K562 (cell line): ENCODE measurements around the gene TMEM184B. TPM values are rescaled to one million over a fixed set of nuclear protein-coding genes. Genes with fewer than 3 reads are reported as not detected.

Source experiments
- ATAC-seq: fragments of 200-7000 bp; cut with Tn5 transposase; 3 replicates; pipeline ENCODE4 v1.9.1; 2020; ENCODE audit warnings: moderate library complexity
- BruUV-seq: library from RNA; stranded (reverse); fragments of 400-500 nt; replicated peaks from 2 replicates; lab custom pipeline; 2021; lab: Mats Ljungman, UMichigan
- CTCF ChIA-PET: fragments of 300-600 bp; formaldehyde crosslinking; extraction: SDS; loops from one replicate; lab custom pipeline; 2021; ENCODE audit warnings: low intra/inter-chr PET ratio; lab: Yijun Ruan, JAX
- POLR2A ChIA-PET: fragments of 300-600, 350-650 bp; sonication (Branson Sonifier 250); formaldehyde crosslinking; extraction: SDS; loops from one replicate; lab custom pipeline; 2021; ENCODE audit warnings: antibody characterized with exemption, inconsistent platforms; lab: Yijun Ruan, JAX
- DNase-seq, 4 experiments: peaks; one replicate each; pipeline versions ENCODE4 v3.0.0 to v3.0.0-alpha.2; 2011 to 2018; ENCODE audit warnings: low spot score in 3 of 4, mixed read lengths in 3 of 4; ENCODE audit errors: extremely low read depth in 1 of 4
- FAIRE-seq: peaks from 2 replicates; lab custom pipeline; 2011; peaks lifted over from hg19 to GRCh38; lab: Jason Lieb, UNC
- H2AFZ ChIP-seq: 2 replicates; pipeline ENCODE4 v1.6.0; 2011; ENCODE audit warnings: low read depth, low read length, control low read depth, inconsistent platforms
- H3K27ac ChIP-seq: fragments of 200-600 bp; 3 replicates; pipeline ENCODE4 v1.8.0; 2011; ENCODE audit warnings: low read depth, mild to moderate bottlenecking, control low read depth, inconsistent platforms, low read length, moderate library complexity, mixed read lengths; ENCODE audit errors: extremely low read depth
- H3K27me3 ChIP-seq, 2 experiments: fragments of 300-600 bp in 1 of 2; 2 replicates in 1 of 2; 3 replicates in 1 of 2; pipeline versions ENCODE4 v1.6.0 to v1.8.0; 2011; ENCODE audit warnings: inconsistent platforms in 2 of 2, low read length in 2 of 2, mild to moderate bottlenecking in 1 of 2, mixed read lengths in 1 of 2, moderate library complexity in 1 of 2; ENCODE audit not compliant: control insufficient read depth in 2 of 2, insufficient read depth in 2 of 2
- H3K36me3 ChIP-seq: fragments of 300-600 bp; 3 replicates; pipeline ENCODE4 v1.8.0; 2011; ENCODE audit warnings: mild to moderate bottlenecking, low read length, inconsistent platforms; ENCODE audit not compliant: control insufficient read depth, insufficient read depth
- H3K4me1 ChIP-seq, 2 experiments: fragments of 200-600 bp in 1 of 2; replicated peaks in 1 of 2; 2 replicates in 1 of 2; 3 replicates in 1 of 2; pipeline versions ENCODE4 v1.5.1 to v1.8.0; 2011; ENCODE audit warnings: inconsistent platforms in 2 of 2, low read length in 2 of 2, mild to moderate bottlenecking in 1 of 2, mixed read lengths in 1 of 2, moderate library complexity in 1 of 2; ENCODE audit not compliant: control insufficient read depth in 2 of 2, insufficient read depth in 2 of 2
- H3K4me2 ChIP-seq: 2 replicates; pipeline ENCODE4 v1.6.1; 2011; ENCODE audit warnings: low read length, control low read depth, inconsistent platforms, mixed read lengths; ENCODE audit not compliant: insufficient read depth
- H3K4me3 ChIP-seq: fragments of 200-600 bp; sonication (generic), shearing (Covaris generic); 2 replicates; pipeline ENCODE4 v1.5.1; 2016; ENCODE audit warnings: control low read depth, inconsistent platforms
- H3K79me2 ChIP-seq: fragments of 200-600 bp; 3 replicates; pipeline ENCODE4 v1.8.0; 2011; ENCODE audit warnings: low read length, inconsistent platforms; ENCODE audit not compliant: control insufficient read depth, insufficient read depth
- H3K9ac ChIP-seq, 2 experiments: 2 replicates each; pipeline versions ENCODE4 v1.6.0 to v1.6.1; 2011; ENCODE audit warnings: low read depth in 2 of 2, low read length in 2 of 2, control low read depth in 1 of 2, inconsistent platforms in 1 of 2, mild to moderate bottlenecking in 1 of 2, mixed read lengths in 1 of 2; ENCODE audit not compliant: insufficient read depth in 1 of 2
- H3K9me1 ChIP-seq: one replicate; pipeline ENCODE4 v1.6.0; 2011; ENCODE audit warnings: inconsistent platforms, mild to moderate bottlenecking, low read length, moderate library complexity; ENCODE audit not compliant: control insufficient read depth, insufficient read depth
- H3K9me3 ChIP-seq: replicated peaks from 2 replicates; pipeline ENCODE4 v1.5.1; 2011; ENCODE audit warnings: low read depth, low read length, inconsistent platforms; ENCODE audit not compliant: control insufficient read depth, insufficient read depth
- H4K20me1 ChIP-seq: replicated peaks from 2 replicates; pipeline ENCODE4 v1.6.1; 2011; ENCODE audit warnings: low read length, inconsistent platforms, mixed read lengths; ENCODE audit not compliant: control insufficient read depth, insufficient read depth
- CBFA2T2 ChIP-seq: fragments of 450-650 bp; conservative IDR thresholded peaks from 2 replicates; pipeline ENCODE4 v1.6.1; 2017; ENCODE audit warnings: mild to moderate bottlenecking
- CHD1 ChIP-seq: fragments of 200-600 bp; sonication (generic); IDR thresholded peaks from one replicate; pipeline ENCODE4 v1.6.1; 2012; ENCODE audit warnings: mild to moderate bottlenecking, moderate library complexity, low read length, inconsistent platforms
- CREB1 ChIP-seq, 2 experiments: sonication (generic) in 1 of 2; formaldehyde crosslinking in 1 of 2; IDR thresholded peaks; 2 replicates each; pipeline versions ENCODE4 v1.6.1 to v1.8.0; 2012 to 2022; ENCODE audit warnings: inconsistent platforms in 1 of 2, mild to moderate bottlenecking in 1 of 2, missing genetic modification reagents in 1 of 2, moderate library complexity in 1 of 2
- NR2C2 ChIP-seq, 2 experiments: fragments of 200-800 bp in 1 of 2; sonication (Bioruptor generic) in 1 of 2; sonication (generic) in 1 of 2; formaldehyde crosslinking in 1 of 2; IDR thresholded peaks; 2 replicates each; pipeline versions ENCODE4 v1.6.1 to v1.8.0; 2016 to 2022; ENCODE audit warnings: mild to moderate bottlenecking in 1 of 2, missing compliant biosample characterization in 1 of 2, missing genetic modification characterization in 1 of 2, missing genetic modification reagents in 1 of 2
- PRMT5 ChIP-seq: sonication (generic); formaldehyde crosslinking; IDR thresholded peaks from 2 replicates; pipeline ENCODE4 v1.5.0; 2020; ENCODE audit warnings: missing genetic modification reagents
- SMARCB1 ChIP-seq: IDR thresholded peaks from 2 replicates; pipeline ENCODE4 v1.6.1; 2011; ENCODE audit warnings: improper control_type of control experiment, low read depth; ENCODE audit not compliant: insufficient read length
- SNRNP70 ChIP-seq: fragments of 200-400 bp; formaldehyde crosslinking; optimal IDR thresholded peaks from 2 replicates; pipeline ENCODE3; 2017; ENCODE audit warnings: low read depth, low read length
- TAL1 ChIP-seq: fragments of 450-650 bp; IDR thresholded peaks from 2 replicates; pipeline ENCODE4 v1.6.1; 2016; ENCODE audit warnings: mild to moderate bottlenecking
- TBP ChIP-seq: optimal IDR thresholded peaks from 2 replicates; pipeline ENCODE3; 2011; ENCODE audit warnings: low read depth, low read length, improper control_type of control experiment
- TCF3 ChIP-seq: sonication (generic); formaldehyde crosslinking; IDR thresholded peaks from 2 replicates; pipeline ENCODE4 v1.4.0; 2020; ENCODE audit warnings: mild to moderate bottlenecking, missing genetic modification reagents
- ZFPM2 ChIP-seq: fragments of 250-450 bp; sonication (Bioruptor Pico); IDR thresholded peaks from 2 replicates; pipeline ENCODE4 v1.5.1; 2022; ENCODE audit warnings: mild to moderate bottlenecking
- ZKSCAN1 ChIP-seq: fragments of 150-350 bp; IDR thresholded peaks from 2 replicates; pipeline ENCODE4 v1.6.1; 2016; ENCODE audit warnings: low read depth, low read length
- ZNF184 ChIP-seq: sonication (generic); formaldehyde crosslinking; IDR thresholded peaks from 2 replicates; pipeline ENCODE4 v1.5.0; 2020; ENCODE audit warnings: missing genetic modification reagents
- ZNF586 ChIP-seq: fragments of 450-650 bp; formaldehyde crosslinking; conservative IDR thresholded peaks from 2 replicates; pipeline ENCODE4 v1.4.0; 2020; ENCODE audit warnings: mild to moderate bottlenecking, moderate library complexity
- ZNF589 ChIP-seq: fragments of 200-800 bp; sonication (Bioruptor generic); IDR thresholded peaks from 2 replicates; pipeline ENCODE4 v1.6.1; 2016; ENCODE audit warnings: low read depth, missing genetic modification characterization, missing compliant biosample characterization
- WGBS: fragments of 100-300 bp; shearing (Covaris generic); methylation state at CpG from one replicate; pipeline ENCODE4 v1.1.6; 2016; ENCODE audit warnings: low coverage, mixed read lengths; ENCODE audit not compliant: insufficient coverage; ENCODE audit errors: missing lambda C conversion rate; 5-methylcytosine and 5-hydroxymethylcytosine counted together
- in situ Hi-C: fragments of 300-500 bp; cut with MboI; formaldehyde crosslinking; loops from 4 replicates; pipeline ENCODE4 v1.15.0; 2018; ENCODE audit warnings: inconsistent platforms, mixed read lengths
- intact Hi-C: fragments of 100-400 bp; cut with micrococcal nuclease; formaldehyde crosslinking; loops from 2 replicates; pipeline ENCODE4 v1.14.2; 2022
- polyA plus RNA-seq, 8 experiments: library from polyadenylated mRNA; depleted of rRNA in 4 of 8; stranded (reverse) in 5 of 8; unstranded in 3 of 8; fragments of >200 nt; fragmentation: Nextera tagmentation in 2 of 8; fragmentation: Illumina TruSeq in 1 of 8; extraction: Ambion mirVana in 2 of 8; extraction: Trizol in 1 of 8; gene quantifications; 2 replicates each; pipeline versions ENCODE4 v1.2.1 to v1.2.3, GENCODE V29; 2011 to 2014; ENCODE audit warnings: inconsistent platforms in 1 of 8, missing spikeins in 1 of 8
- total RNA-seq, 7 experiments: library from RNA; depleted of rRNA in 6 of 7; stranded (reverse); fragments of >200 nt in 6 of 7; fragmentation: Illumina TruSeq in 2 of 7; extraction: Trizol in 2 of 7; gene quantifications; 2 replicates each; pipeline versions ENCODE4 v1.2.1 to v1.2.3, GENCODE V29; 2011 to 2021; ENCODE audit warnings: low replicate concordance in 1 of 7
- TF ChIP-seq, protein P1 (sequence below): fragments of 450-650 bp; formaldehyde crosslinking; conservative IDR thresholded peaks from 2 replicates; pipeline ENCODE4 v1.4.0; 2022; ENCODE audit warnings: mild to moderate bottlenecking, missing genetic modification characterization
- TF ChIP-seq, protein P2 (sequence below), 3 experiments: fragments of 200-800 bp in 1 of 3; sonication (Bioruptor generic) in 1 of 3; sonication (generic) in 1 of 3; formaldehyde crosslinking in 1 of 3; IDR thresholded peaks; 2 replicates each; pipeline versions ENCODE4 v1.6.1 to v1.8.0; 2016 to 2022; ENCODE audit warnings: mild to moderate bottlenecking in 2 of 3, missing compliant biosample characterization in 2 of 3, missing genetic modification characterization in 2 of 3, missing genetic modification reagents in 1 of 3
- TF ChIP-seq, protein P3 (sequence below): fragments of 250-450 bp; sonication (Bioruptor Pico); IDR thresholded peaks from 2 replicates; pipeline ENCODE4 v1.5.0; 2020; ENCODE audit warnings: mild to moderate bottlenecking
- TF ChIP-seq, protein P4 (sequence below): sonication (generic); formaldehyde crosslinking; IDR thresholded peaks from 2 replicates; pipeline ENCODE4 v1.8.1; 2023; ENCODE audit warnings: mild to moderate bottlenecking, missing genetic modification reagents, moderate library complexity

Gene TMEM184B
- total and polyA plus RNA-seq, 9 of the 15 experiments (the other 6 are each of a cell fraction or from before 2014, with no cell fraction given): 0.31 to 25.1 (median 6.2) TPM

DNA sequence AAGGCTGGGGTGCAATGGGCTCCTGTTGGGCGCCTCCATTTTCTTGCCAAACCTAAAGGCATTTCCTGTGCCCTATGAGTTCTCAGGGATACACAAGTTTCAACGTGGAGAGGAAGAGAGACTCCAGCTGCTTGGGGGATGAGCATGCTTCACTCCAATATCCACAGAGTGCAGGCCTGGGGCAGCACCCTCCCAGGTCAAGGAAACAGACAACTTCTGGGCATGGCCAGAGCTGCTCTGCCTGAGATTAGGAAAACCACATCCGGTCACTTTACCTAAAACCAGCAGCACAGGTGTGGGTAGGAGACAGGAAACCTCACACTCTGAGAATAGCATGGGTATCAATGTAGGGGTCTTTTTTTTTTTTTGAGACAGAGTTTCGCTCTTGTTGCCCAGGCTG is 28.7 kb downstream of the TMEM184B start:
- no peak overlapping the region for H2AFZ ChIP-seq
- no peak overlapping the region for H3K9ac ChIP-seq
- 0 out of 2 replicates have a peak, but pooled peaks cover 7% of the 10 kb centered on the region for H4K20me1 ChIP-seq
- peaks cover 3 to 10% of the 10 kb centered on the region in 2 experiments; a peak in 3 of 5 replicates for H3K4me1 ChIP-seq
- no peaks in the 10 kb centered on the region for H3K27me3 ChIP-seq
- peak in 1 of 4 experiments; percentile 15 for DNase-seq
- no peaks in the 10 kb centered on the region for H3K9me1 ChIP-seq
- no peak for FAIRE-seq
- no TSS peak for BruUV-seq
- H3K27ac ChIP-seq: no peak overlapping the region
- ChIA-PET CTCF (no interaction called here), POLR2A (no interaction called here)
- no peak overlapping the region for H3K4me2 ChIP-seq
- H3K79me2 ChIP-seq: no peaks in the 10 kb centered on the region
- intact Hi-C loops: no loop called here
- ATAC-seq: no peak
- H3K36me3 ChIP-seq: peaks cover 22% of the 10 kb centered on the region; the same call in 2 of the 3 replicates
- 50% methylated on average over 2 of the region's 4 CpGs for WGBS
- H3K9me3 ChIP-seq: no peaks in the 10 kb centered on the region
- in situ Hi-C loops: no loop called here
- H3K4me3 ChIP-seq: no peak overlapping the region
- no peak for TF ChIP-seq ZNF586 (CRISPR knock-in tag)
- no peak for TF ChIP-seq ZKSCAN1
- TF ChIP-seq CREB1 (IDR thresholded peaks at IDR 0.05): no peak
- no peak for TF ChIP-seq CREB1 (CRISPR knock-in tag; IDR thresholded peaks at IDR 0.05)
- TF ChIP-seq ZNF184 (CRISPR knock-in tag): no peak
- TF ChIP-seq TAL1: 0 out of 2 replicates have a peak, but pooled peaks have one; percentile 5
- TF ChIP-seq CBFA2T2: peak; percentile 18; the same call in 1 of the 2 replicates
- TF ChIP-seq CHD1: no peak
- TF ChIP-seq, protein P1, sequence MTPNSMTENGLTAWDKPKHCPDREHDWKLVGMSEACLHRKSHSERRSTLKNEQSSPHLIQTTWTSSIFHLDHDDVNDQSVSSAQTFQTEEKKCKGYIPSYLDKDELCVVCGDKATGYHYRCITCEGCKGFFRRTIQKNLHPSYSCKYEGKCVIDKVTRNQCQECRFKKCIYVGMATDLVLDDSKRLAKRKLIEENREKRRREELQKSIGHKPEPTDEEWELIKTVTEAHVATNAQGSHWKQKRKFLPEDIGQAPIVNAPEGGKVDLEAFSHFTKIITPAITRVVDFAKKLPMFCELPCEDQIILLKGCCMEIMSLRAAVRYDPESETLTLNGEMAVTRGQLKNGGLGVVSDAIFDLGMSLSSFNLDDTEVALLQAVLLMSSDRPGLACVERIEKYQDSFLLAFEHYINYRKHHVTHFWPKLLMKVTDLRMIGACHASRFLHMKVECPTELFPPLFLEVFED: no peak
- TF ChIP-seq NR2C2 (CRISPR knock-in tag; IDR thresholded peaks at IDR 0.05): no peak
- TF ChIP-seq NR2C2 (tag; IDR thresholded peaks at IDR 0.05): no peak
- TF ChIP-seq, protein P2, sequence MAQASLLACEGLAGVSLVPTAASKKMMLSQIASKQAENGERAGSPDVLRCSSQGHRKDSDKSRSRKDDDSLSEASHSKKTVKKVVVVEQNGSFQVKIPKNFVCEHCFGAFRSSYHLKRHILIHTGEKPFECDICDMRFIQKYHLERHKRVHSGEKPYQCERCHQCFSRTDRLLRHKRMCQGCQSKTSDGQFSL (CRISPR knock-in tag; IDR thresholded peaks at IDR 0.05): no peak
- TF ChIP-seq, protein P2 (tag; IDR thresholded peaks at IDR 0.05): no peak
- no peak for TF ChIP-seq ZFPM2 (CRISPR knock-in tag)
- TF ChIP-seq, protein P3, sequence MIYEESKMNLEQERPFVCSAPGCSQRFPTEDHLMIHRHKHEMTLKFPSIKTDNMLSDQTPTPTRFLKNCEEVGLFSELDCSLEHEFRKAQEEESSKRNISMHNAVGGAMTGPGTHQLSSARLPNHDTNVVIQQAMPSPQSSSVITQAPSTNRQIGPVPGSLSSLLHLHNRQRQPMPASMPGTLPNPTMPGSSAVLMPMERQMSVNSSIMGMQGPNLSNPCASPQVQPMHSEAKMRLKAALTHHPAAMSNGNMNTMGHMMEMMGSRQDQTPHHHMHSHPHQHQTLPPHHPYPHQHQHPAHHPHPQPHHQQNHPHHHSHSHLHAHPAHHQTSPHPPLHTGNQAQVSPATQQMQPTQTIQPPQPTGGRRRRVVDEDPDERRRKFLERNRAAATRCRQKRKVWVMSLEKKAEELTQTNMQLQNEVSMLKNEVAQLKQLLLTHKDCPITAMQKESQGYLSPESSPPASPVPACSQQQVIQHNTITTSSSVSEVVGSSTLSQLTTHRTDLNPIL (CRISPR knock-in tag): no peak
- TF ChIP-seq TBP: no peak
- TF ChIP-seq ZNF589 (CRISPR knock-in tag): no peak
- no peak for TF ChIP-seq PRMT5 (CRISPR knock-in tag)
- TF ChIP-seq TCF3: peak; percentile 38
- TF ChIP-seq, protein P4, sequence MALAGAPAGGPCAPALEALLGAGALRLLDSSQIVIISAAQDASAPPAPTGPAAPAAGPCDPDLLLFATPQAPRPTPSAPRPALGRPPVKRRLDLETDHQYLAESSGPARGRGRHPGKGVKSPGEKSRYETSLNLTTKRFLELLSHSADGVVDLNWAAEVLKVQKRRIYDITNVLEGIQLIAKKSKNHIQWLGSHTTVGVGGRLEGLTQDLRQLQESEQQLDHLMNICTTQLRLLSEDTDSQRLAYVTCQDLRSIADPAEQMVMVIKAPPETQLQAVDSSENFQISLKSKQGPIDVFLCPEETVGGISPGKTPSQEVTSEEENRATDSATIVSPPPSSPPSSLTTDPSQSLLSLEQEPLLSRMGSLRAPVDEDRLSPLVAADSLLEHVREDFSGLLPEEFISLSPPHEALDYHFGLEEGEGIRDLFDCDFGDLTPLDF (CRISPR knock-in tag): no peak
- no peak for TF ChIP-seq SMARCB1
- TF ChIP-seq SNRNP70: no peak
